BJ (cell line): ENCODE data around the gene KCNA10. TPM values are rescaled to one million over a fixed set of nuclear protein-coding genes. Genes with fewer than 3 reads are reported as not detected.

Experiments used
- CTCF ChIA-PET: fragments of 350-600 bp; formaldehyde crosslinking; extraction: SDS; loops from one replicate; lab custom pipeline; 2021; ENCODE audit warnings: antibody characterized with exemption, inconsistent platforms; lab: Yijun Ruan, JAX
- POLR2A ChIA-PET: fragments of 300-600 bp; sonication (Branson Sonifier 250); formaldehyde crosslinking; extraction: SDS; loops from one replicate; lab custom pipeline; 2021; ENCODE audit warnings: antibody characterized with exemption; lab: Charles Lee
- DNase-seq: peaks from one replicate; pipeline ENCODE4 v3.0.0-alpha.2; 2011; ENCODE audit warnings: low read depth
- H3K27me3 ChIP-seq: 2 replicates; pipeline ENCODE4 v1.6.0; 2011; ENCODE audit warnings: low read length; ENCODE audit not compliant: control insufficient read depth, insufficient read depth
- H3K36me3 ChIP-seq: 2 replicates; pipeline ENCODE4 v1.5.1; 2011; ENCODE audit warnings: low read length; ENCODE audit not compliant: control insufficient read depth, insufficient read depth
- H3K4me3 ChIP-seq: 2 replicates; pipeline ENCODE4 v1.5.1; 2011; ENCODE audit warnings: low read depth, mild to moderate bottlenecking, control low read depth, low read length
- polyA plus RNA-seq: library from polyadenylated mRNA; depleted of rRNA; stranded (reverse); fragments of >200 nt; gene quantifications from 2 replicates; pipeline ENCODE4 v1.2.3, GENCODE V29; 2011
- TF ChIP-seq, protein P1 (sequence below): IDR thresholded peaks from 2 replicates; pipeline ENCODE4 v1.5.1; 2011; ENCODE audit warnings: low read depth, mild to moderate bottlenecking, control low read depth, inconsistent platforms, low read length, moderate library complexity; ENCODE audit not compliant: insufficient read depth

KCNA10 gene
- polyA plus RNA-seq, 1 experiment: not detected

DNA sequence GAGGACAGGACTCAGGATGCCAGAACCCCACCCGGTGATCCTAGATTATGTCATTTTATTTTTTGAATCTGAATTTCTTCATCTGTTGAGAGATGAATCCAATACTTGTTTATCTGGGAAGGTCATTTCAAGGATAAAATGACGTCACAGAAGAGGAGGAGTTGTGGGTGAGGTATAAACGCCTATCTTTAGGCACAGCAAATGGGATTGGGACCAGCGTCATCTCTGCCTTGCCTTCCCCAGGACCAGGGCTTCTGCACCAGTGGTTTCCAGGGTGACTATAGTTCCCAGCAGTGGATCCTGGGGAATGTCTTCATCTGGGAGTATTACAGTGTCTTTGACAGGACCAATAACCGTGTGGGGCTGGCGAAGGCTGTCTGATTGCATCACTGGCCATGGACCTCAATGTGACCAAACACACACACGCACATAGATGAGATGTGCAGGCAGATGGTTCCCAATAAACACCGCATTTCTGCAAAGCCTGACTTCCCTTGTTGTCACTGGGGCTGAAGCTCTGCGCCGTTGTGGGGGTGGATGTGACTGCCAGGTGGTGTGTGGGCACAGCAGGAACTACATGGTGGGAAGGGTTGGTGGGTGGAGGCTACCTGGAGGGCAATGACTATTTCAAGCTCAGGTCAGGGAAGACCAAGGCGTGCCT is 28.1 kb downstream of the KCNA10 start:
- no peaks in the 10 kb centered on the region for H3K36me3 ChIP-seq
- ChIA-PET CTCF (interaction anchor here (0.7 to 1.5 kb wide), 4 partner anchors 17 to 436 kb away, joined by 3 to 11 read pairs (median 3); no protein-coding TSS in a partner anchor), POLR2A (no interaction called here)
- no peak overlapping the region for H3K4me3 ChIP-seq
- peaks cover 5% of the 10 kb centered on the region; the same call in 1 of the 2 replicates for H3K27me3 ChIP-seq
- no peak for DNase-seq
- TF ChIP-seq, protein P1, sequence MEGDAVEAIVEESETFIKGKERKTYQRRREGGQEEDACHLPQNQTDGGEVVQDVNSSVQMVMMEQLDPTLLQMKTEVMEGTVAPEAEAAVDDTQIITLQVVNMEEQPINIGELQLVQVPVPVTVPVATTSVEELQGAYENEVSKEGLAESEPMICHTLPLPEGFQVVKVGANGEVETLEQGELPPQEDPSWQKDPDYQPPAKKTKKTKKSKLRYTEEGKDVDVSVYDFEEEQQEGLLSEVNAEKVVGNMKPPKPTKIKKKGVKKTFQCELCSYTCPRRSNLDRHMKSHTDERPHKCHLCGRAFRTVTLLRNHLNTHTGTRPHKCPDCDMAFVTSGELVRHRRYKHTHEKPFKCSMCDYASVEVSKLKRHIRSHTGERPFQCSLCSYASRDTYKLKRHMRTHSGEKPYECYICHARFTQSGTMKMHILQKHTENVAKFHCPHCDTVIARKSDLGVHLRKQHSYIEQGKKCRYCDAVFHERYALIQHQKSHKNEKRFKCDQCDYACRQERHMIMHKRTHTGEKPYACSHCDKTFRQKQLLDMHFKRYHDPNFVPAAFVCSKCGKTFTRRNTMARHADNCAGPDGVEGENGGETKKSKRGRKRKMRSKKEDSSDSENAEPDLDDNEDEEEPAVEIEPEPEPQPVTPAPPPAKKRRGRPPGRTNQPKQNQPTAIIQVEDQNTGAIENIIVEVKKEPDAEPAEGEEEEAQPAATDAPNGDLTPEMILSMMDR: no peak

DNA sequence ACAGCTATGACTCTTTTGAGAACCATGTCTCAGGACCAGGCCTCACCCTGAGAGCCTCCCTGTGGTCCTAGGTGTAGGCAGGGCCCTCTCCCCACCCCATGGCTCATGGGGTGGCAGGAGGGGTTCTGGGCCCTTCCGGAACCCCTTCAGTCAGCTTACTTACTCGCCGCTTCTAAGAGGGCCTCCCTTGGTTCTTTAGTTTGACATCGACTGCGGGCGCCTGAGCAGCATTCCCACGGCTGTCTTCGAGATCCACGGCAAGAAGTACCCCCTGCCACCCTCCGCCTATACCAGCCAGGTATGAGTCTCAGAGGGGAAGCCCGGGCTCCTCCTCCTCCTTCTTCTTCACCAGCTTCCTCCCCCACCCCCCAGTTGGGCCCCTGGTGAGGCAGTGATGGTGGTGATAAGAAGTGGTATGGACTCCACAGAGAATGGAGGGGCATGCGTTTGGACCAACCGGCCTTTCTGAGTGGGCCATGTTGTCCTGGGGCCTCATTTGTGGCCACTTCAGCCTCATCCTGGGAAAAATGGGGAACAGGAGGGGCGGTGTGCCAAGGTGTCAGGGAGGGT is 28.9 kb downstream of the KCNA10 start:
- POLR2A ChIA-PET: no interaction called here
- TF ChIP-seq, protein P1: no peak
- H3K36me3 ChIP-seq: no peaks in the 10 kb centered on the region
- CTCF ChIA-PET: interaction anchor here (0.7 to 1.0 kb wide), 4 partner anchors 18 to 435 kb away, joined by 3 read pairs; no protein-coding TSS in a partner anchor
- no peak overlapping the region for H3K4me3 ChIP-seq
- no peak for DNase-seq
- H3K27me3 ChIP-seq: peaks cover 8% of the 10 kb centered on the region; the same call in 1 of the 2 replicates

DNA sequence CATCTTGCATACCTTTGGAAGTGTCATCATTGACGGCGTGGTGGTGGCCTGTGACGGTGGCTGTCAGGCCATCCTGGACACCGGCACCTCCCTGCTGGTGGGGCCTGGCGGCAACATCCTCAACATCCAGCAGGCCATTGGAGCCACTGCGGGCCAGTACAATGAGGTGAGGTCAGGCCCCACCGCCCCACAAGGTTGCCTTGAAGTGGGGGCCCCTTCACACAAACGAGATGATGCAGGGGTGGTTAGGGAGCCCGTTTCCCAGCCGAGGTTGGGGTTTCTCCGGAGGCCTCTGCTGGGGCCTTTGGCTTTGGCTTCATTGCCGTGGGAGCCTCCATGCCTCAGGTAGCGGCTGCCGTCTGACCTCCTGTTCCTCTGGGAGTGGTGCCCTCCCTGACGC is 29.6 kb downstream of the KCNA10 start:
- H3K36me3 ChIP-seq: no peaks in the 10 kb centered on the region
- DNase-seq: no peak
- H3K27me3 ChIP-seq: peaks cover 8% of the 10 kb centered on the region
- POLR2A ChIA-PET: no interaction called here
- TF ChIP-seq, protein P1: no peak
- CTCF ChIA-PET: interaction anchor here (0.9 to 1.0 kb wide), 2 partner anchors 29 to 286 kb away, joined by 3 read pairs; no protein-coding TSS in a partner anchor
- H3K4me3 ChIP-seq: no peak overlapping the region

GRCh38 chr1:110488867-110489266 is 30.1 kb downstream of the KCNA10 start:
- TF ChIP-seq, protein P1: no peak
- no peaks in the 10 kb centered on the region for H3K36me3 ChIP-seq
- CTCF ChIA-PET: no interaction called here
- H3K4me3 ChIP-seq: no peak overlapping the region
- peaks cover 7% of the 10 kb centered on the region for H3K27me3 ChIP-seq
- POLR2A ChIA-PET: no interaction called here
- no peak for DNase-seq

- H3K27me3 ChIP-seq: peaks cover 9% of the 10 kb centered on the region
- CTCF ChIA-PET: interaction anchor here (1.2 kb wide), 1 partner anchor 286 kb away, joined by 3 read pairs; no protein-coding TSS in a partner anchor
- no peak for DNase-seq
Observed at GRCh38 chr1:110488161-110488560, 30.8 kb downstream of the KCNA10 start.

More at GRCh38 chr1:110488161-110488560, 30.8 kb downstream of the KCNA10 start:
- Histone ChIP-seq H3K36me3 (no peaks in the 10 kb centered on the region), H3K4me3 (no peak overlapping the region)
- POLR2A ChIA-PET: no interaction called here
- TF ChIP-seq, protein P1: no peak
